PC-3 (cell line): ENCODE data around the gene TIMP1. TPM values are rescaled to one million over a fixed set of nuclear protein-coding genes. Genes with fewer than 3 reads are reported as not detected.

ENCODE experiments used
- ATAC-seq: fragments of 200-7000 bp; cut with Tn5 transposase; 2 replicates; pipeline ENCODE4 v1.9.1; 2020; ENCODE audit warnings: mild to moderate bottlenecking, moderate library complexity
- BruUV-seq: library from RNA; stranded (reverse); fragments of 400-500 nt; replicated peaks from 2 replicates; lab custom pipeline; 2021; lab: Mats Ljungman, UMichigan
- CTCF ChIA-PET: fragments of 300-600 bp; sonication (Branson Sonifier 250); formaldehyde crosslinking; loops from one replicate; lab custom pipeline; 2022; ENCODE audit warnings: antibody characterized with exemption; lab: Charles Lee
- POLR2A ChIA-PET: fragments of 300-600 bp; sonication (Branson Sonifier 250); formaldehyde crosslinking; loops from one replicate; lab custom pipeline; 2022; ENCODE audit warnings: antibody characterized with exemption; ENCODE audit not compliant: unreplicated experiment; lab: Charles Lee
- DNase-seq: peaks from one replicate; pipeline ENCODE4 v3.0.0-alpha.2; 2015
- H2AFZ ChIP-seq: fragments of 300-600 bp; sonication (generic); 2 replicates; pipeline ENCODE4 v1.6.0; 2016; ENCODE audit warnings: antibody characterized with exemption, low read length
- H3F3A ChIP-seq: fragments of 300-600 bp; sonication (generic); one replicate; pipeline ENCODE4 v1.6.0; 2017; ENCODE audit warnings: antibody characterized with exemption, low read length, control low read depth, mild to moderate bottlenecking; ENCODE audit not compliant: unreplicated experiment
- H3K27ac ChIP-seq: fragments of 300-600 bp; sonication (generic); 2 replicates; pipeline ENCODE4 v1.5.1; 2016; ENCODE audit warnings: mild to moderate bottlenecking, low read length
- H3K27me3 ChIP-seq: fragments of 300-600 bp; sonication (generic); 2 replicates; pipeline ENCODE4 v1.6.1; 2016; ENCODE audit warnings: low read length, mixed read lengths
- H3K36me3 ChIP-seq: fragments of 300-600 bp; sonication (generic); 2 replicates; pipeline ENCODE4 v1.6.1; 2016; ENCODE audit warnings: low read depth, mixed run types, low read length, mixed read lengths
- H3K4me1 ChIP-seq: fragments of 300-600 bp; sonication (generic); 2 replicates; pipeline ENCODE4 v1.5.1; 2016; ENCODE audit warnings: low read length; ENCODE audit not compliant: insufficient read depth
- H3K4me2 ChIP-seq: fragments of 300-600 bp; sonication (generic); 2 replicates; pipeline ENCODE4 v1.6.0; 2016; ENCODE audit warnings: low read length
- H3K4me3 ChIP-seq: fragments of 300-600 bp; sonication (generic); 2 replicates; pipeline ENCODE4 v1.5.1; 2016; ENCODE audit warnings: mild to moderate bottlenecking, low read length, mixed read lengths
- H3K79me2 ChIP-seq: fragments of 300-600 bp; sonication (generic); 2 replicates; pipeline ENCODE4 v1.6.1; 2017; ENCODE audit warnings: low read length, mixed read lengths
- H3K9ac ChIP-seq: fragments of 300-600 bp; sonication (generic); 2 replicates; pipeline ENCODE4 v1.6.0; 2016; ENCODE audit warnings: mild to moderate bottlenecking, low read length
- H3K9me2 ChIP-seq: fragments of 300-600 bp; sonication (generic); replicated peaks from 2 replicates; pipeline ENCODE4 v1.6.1; 2016; ENCODE audit warnings: mixed run types, low read length, mixed read lengths
- H3K9me3 ChIP-seq: fragments of 300-600 bp; sonication (generic); 2 replicates; pipeline ENCODE4 v1.6.1; 2016; ENCODE audit warnings: low read length, mixed read lengths
- H4K20me1 ChIP-seq: fragments of 300-600 bp; sonication (generic); 2 replicates; pipeline ENCODE4 v1.6.1; 2016; ENCODE audit warnings: low read length, mixed read lengths
- CTCF ChIP-seq: fragments of 300-600 bp; sonication (generic); conservative IDR thresholded peaks from 2 replicates; pipeline ENCODE4 v1.5.1; 2017; ENCODE audit warnings: antibody characterized with exemption, low read depth, mild to moderate bottlenecking, low read length
- EZH2 ChIP-seq: fragments of 300-600 bp; sonication (generic); IDR thresholded peaks from one replicate; pipeline ENCODE4 v1.6.1; 2017; ENCODE audit warnings: antibody characterized with exemption, mild to moderate bottlenecking, low read length; ENCODE audit not compliant: unreplicated experiment
- EZH2phosphoT487 ChIP-seq: fragments of 300-600 bp; sonication (generic); IDR thresholded peaks from 2 replicates; pipeline ENCODE4 v1.6.1; 2018; ENCODE audit warnings: mild to moderate bottlenecking, antibody characterized with exemption, low read length, borderline replicate concordance
- intact Hi-C: fragments of 100-400 bp; cut with micrococcal nuclease; formaldehyde crosslinking; loops from 2 replicates; pipeline ENCODE4 v1.9.0; 2023
- total RNA-seq: library from RNA; depleted of rRNA; stranded (reverse); fragments of >200 nt; gene quantifications from 2 replicates; pipeline ENCODE4 v1.2.3, GENCODE V29; 2014

Gene TIMP1
- total RNA-seq, 1 experiment from 2014 or later: 222 TPM

- Histone ChIP-seq H3K27me3 (no peaks in the 10 kb centered on the region), H4K20me1 (no peaks in the 10 kb centered on the region), H3K4me2 (no peak overlapping the region), H3K79me2 (peaks cover 9% of the 10 kb centered on the region), H2AFZ (no peak overlapping the region), H3K9me3 (no peaks in the 10 kb centered on the region), H3F3A (no peaks in the 10 kb centered on the region), H3K4me1 (peaks cover 8% of the 10 kb centered on the region), H3K9ac (no peak overlapping the region), H3K9me2 (no peaks in the 10 kb centered on the region), H3K4me3 (no peak overlapping the region), H3K36me3 (no peaks in the 10 kb centered on the region; the same call in 1 of the 2 replicates), H3K27ac (no peak overlapping the region)
- no peak for TF ChIP-seq EZH2
- TF ChIP-seq CTCF: no peak
- no peak for TF ChIP-seq EZH2phosphoT487
- ATAC-seq: no peak
- intact Hi-C loops: no loop called here
- CTCF ChIA-PET: no interaction called here
- DNase-seq: no peak
- POLR2A ChIA-PET: no interaction called here
- BruUV-seq: no TSS peak
Measured at GRCh38 chrX:47587906-47588735, 5.9 kb downstream of the TIMP1 start.

- Histone ChIP-seq H3K9me3 (no peaks in the 10 kb centered on the region), H3F3A (no peaks in the 10 kb centered on the region), H2AFZ (no peak overlapping the region), H3K36me3 (no peaks in the 10 kb centered on the region), H3K9ac (no peak overlapping the region), H3K27me3 (no peaks in the 10 kb centered on the region), H3K79me2 (no peaks in the 10 kb centered on the region), H3K4me1 (no peaks in the 10 kb centered on the region), H3K9me2 (no peaks in the 10 kb centered on the region), H4K20me1 (no peaks in the 10 kb centered on the region), H3K4me2 (no peak overlapping the region), H3K4me3 (no peak overlapping the region), H3K27ac (no peak overlapping the region)
- ATAC-seq: no peak
- ChIA-PET POLR2A (no interaction called here), CTCF (no interaction called here)
- intact Hi-C loops: no loop called here
- no TSS peak for BruUV-seq
- no peak for TF ChIP-seq EZH2phosphoT487
- no peak for TF ChIP-seq EZH2
- TF ChIP-seq CTCF: no peak
- DNase-seq: no peak
Measured at GRCh38 chrX:47590984-47591383, 8.7 kb downstream of the TIMP1 start.

- Histone ChIP-seq H3K27ac (no peak overlapping the region), H3K4me3 (no peak overlapping the region), H3K9me3 (no peaks in the 10 kb centered on the region), H4K20me1 (no peaks in the 10 kb centered on the region), H3K4me1 (no peaks in the 10 kb centered on the region), H3K36me3 (no peaks in the 10 kb centered on the region), H3K9me2 (no peaks in the 10 kb centered on the region), H3F3A (no peaks in the 10 kb centered on the region), H3K9ac (no peak overlapping the region), H2AFZ (no peak overlapping the region), H3K4me2 (no peak overlapping the region), H3K79me2 (no peaks in the 10 kb centered on the region), H3K27me3 (no peaks in the 10 kb centered on the region)
- TF ChIP-seq CTCF (no peak), EZH2phosphoT487 (no peak), EZH2 (no peak)
- DNase-seq (no peak), ATAC-seq (no peak)
- intact Hi-C loops: no loop called here
- POLR2A ChIA-PET: no interaction called here
- BruUV-seq: no TSS peak
- CTCF ChIA-PET: no interaction called here
Measured at GRCh38 chrX:47593522-47593921, 11.3 kb downstream of the TIMP1 start.
